ENCODE measurements around the gene TPM4.
"Not testable (repeated sequence)": the region's sequence is repeated elsewhere in the genome, so short reads cannot be mapped to it uniquely, and the experiment has no call there.

TPM4 gene

GRCh38 chr19:16076154-16076957 is at the start of gene TPM4:
Gene TPM4 (plus strand): TSS chr19:16076495. CDS start chr19:16076566, 71 bp downstream.
- DNase-seq (ENCODE audit: low read depth) = peak; percentile 92

- DNase-seq (ENCODE audit: low read depth) = no peak
These were observed 49.5 kb upstream of the TPM4 start for GRCh38 chr19:16026756-16027155.

- no peak for DNase-seq (ENCODE audit: low read depth)
These were observed 48.8 kb upstream of the TPM4 start for GRCh38 chr19:16027528-16027927.

GRCh38 chr19:16030155-16030554 is 46.1 kb upstream of the TPM4 start:
- DNase-seq (ENCODE audit: low read depth) = not testable (repeated sequence)

- no peak for DNase-seq (ENCODE audit: low read depth)
These were observed 45.1 kb upstream of the TPM4 start for GRCh38 chr19:16030964-16031871.

- DNase-seq (ENCODE audit: low read depth) = no peak
These were observed 44.5 kb upstream of the TPM4 start for GRCh38 chr19:16031872-16032200.

- DNase-seq (ENCODE audit: low read depth) = no peak
These were observed 43.7 kb upstream of the TPM4 start for GRCh38 chr19:16032509-16033135.

GRCh38 chr19:16033136-16033530 is 43.2 kb upstream of the TPM4 start:
- no peak for DNase-seq (ENCODE audit: low read depth)

- DNase-seq (ENCODE audit: low read depth) = no peak
These were observed 42.6 kb upstream of the TPM4 start for GRCh38 chr19:16033721-16034120.

GRCh38 chr19:16034180-16034579 is 42.1 kb upstream of the TPM4 start:
- DNase-seq (ENCODE audit: low read depth) = no peak

GRCh38 chr19:16034958-16035560 is 41.2 kb upstream of the TPM4 start:
- DNase-seq (ENCODE audit: low read depth) = no peak

GRCh38 chr19:16035601-16036297 is 40.5 kb upstream of the TPM4 start:
- DNase-seq (ENCODE audit: low read depth) = no peak

GRCh38 chr19:16036397-16036925 is 39.8 kb upstream of the TPM4 start:
- DNase-seq (ENCODE audit: low read depth) = no peak

- no peak for DNase-seq (ENCODE audit: low read depth)
These were observed 39.4 kb upstream of the TPM4 start for GRCh38 chr19:16036941-16037340.

- no peak for DNase-seq (ENCODE audit: low read depth)
These were observed 38.7 kb upstream of the TPM4 start for GRCh38 chr19:16037424-16038195.

- no peak for DNase-seq (ENCODE audit: low read depth)
These were observed 38.0 kb upstream of the TPM4 start for GRCh38 chr19:16038196-16038695.

GRCh38 chr19:16039081-16039480 is 37.2 kb upstream of the TPM4 start:
- DNase-seq (ENCODE audit: low read depth) = no peak

- DNase-seq (ENCODE audit: low read depth) = no peak
These were observed 36.8 kb upstream of the TPM4 start for GRCh38 chr19:16039545-16039944.

- peak; percentile 13 for DNase-seq (ENCODE audit: low read depth)
These were observed 35.7 kb upstream of the TPM4 start for GRCh38 chr19:16040642-16041041.

GRCh38 chr19:16041299-16041990 is 34.9 kb upstream of the TPM4 start:
- peak; percentile 78 for DNase-seq (ENCODE audit: low read depth)
